ENCODE measurements around the gene LDLRAP1. TPM values are rescaled to one million over a fixed set of nuclear protein-coding genes. Genes with fewer than 3 reads are reported as not detected.

Gene LDLRAP1
- total RNA-seq, 1 donor from 2014 or later = 8.6 TPM

DNA sequence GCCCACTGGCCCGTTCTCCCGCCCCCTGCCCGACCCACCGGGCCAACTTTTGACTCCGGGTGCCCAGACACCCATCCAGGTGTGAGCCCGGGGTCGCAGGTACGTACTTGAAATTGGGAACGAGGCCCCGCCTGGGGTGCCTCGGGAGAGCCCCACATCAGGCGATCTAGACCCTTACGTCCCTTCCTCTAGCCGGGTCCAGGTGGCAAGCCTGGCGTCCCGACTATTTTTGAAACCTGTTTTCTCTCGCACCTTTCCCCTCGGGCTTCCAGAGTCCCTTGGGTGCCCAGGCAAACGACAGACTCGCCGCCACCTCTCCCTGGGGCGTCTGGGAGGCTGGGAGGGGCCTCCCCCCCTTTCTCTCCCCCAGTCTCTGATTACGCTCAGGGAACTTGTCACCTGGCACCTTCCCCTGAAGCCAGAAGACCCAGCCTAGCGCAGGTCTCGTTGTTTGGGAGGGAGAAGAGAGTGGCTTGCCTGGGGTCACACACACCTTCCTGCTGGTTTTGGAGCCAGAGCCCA lies 898 bp downstream of the LDLRAP1 start:
- peaks cover 6% of the 10 kb centered on the region for H3K4me1 ChIP-seq
- H4K20me1 ChIP-seq (ENCODE audit: low read depth) = peaks cover 13% of the 10 kb centered on the region
- H3K27ac ChIP-seq = no peak overlapping the region
- no peaks in the 10 kb centered on the region for H3K9me3 Mint-ChIP-seq
- peak overlapping the region; percentile 98 for H3K4me2 ChIP-seq
- peaks cover 36% of the 10 kb centered on the region for H3K4me1 Mint-ChIP-seq
- peak overlapping the region; percentile 86 for H3K4me3 Mint-ChIP-seq
- DNase-seq (ENCODE audit: low spot score) = no peak
- H2AFZ ChIP-seq (replicated peaks) = peak overlapping the region; percentile 86
- no peaks in the 10 kb centered on the region for H3K9me3 ChIP-seq (ENCODE audit: low read depth)
- no peaks in the 10 kb centered on the region for H3K79me2 ChIP-seq (ENCODE audit: low read depth)
- H3F3A ChIP-seq (ENCODE audit: low read depth) = peaks cover 18% of the 10 kb centered on the region
- H3K27ac Mint-ChIP-seq = peak overlapping the region; percentile 13
- H3K27me3 ChIP-seq = peaks cover 27% of the 10 kb centered on the region
- H3K36me3 Mint-ChIP-seq = no peaks in the 10 kb centered on the region
- TF ChIP-seq, protein P1, sequence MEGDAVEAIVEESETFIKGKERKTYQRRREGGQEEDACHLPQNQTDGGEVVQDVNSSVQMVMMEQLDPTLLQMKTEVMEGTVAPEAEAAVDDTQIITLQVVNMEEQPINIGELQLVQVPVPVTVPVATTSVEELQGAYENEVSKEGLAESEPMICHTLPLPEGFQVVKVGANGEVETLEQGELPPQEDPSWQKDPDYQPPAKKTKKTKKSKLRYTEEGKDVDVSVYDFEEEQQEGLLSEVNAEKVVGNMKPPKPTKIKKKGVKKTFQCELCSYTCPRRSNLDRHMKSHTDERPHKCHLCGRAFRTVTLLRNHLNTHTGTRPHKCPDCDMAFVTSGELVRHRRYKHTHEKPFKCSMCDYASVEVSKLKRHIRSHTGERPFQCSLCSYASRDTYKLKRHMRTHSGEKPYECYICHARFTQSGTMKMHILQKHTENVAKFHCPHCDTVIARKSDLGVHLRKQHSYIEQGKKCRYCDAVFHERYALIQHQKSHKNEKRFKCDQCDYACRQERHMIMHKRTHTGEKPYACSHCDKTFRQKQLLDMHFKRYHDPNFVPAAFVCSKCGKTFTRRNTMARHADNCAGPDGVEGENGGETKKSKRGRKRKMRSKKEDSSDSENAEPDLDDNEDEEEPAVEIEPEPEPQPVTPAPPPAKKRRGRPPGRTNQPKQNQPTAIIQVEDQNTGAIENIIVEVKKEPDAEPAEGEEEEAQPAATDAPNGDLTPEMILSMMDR (IDR thresholded peaks at IDR 0.05) = no peak
- TF ChIP-seq EZH2 (IDR thresholded peaks at IDR 0.05) = no peak
- H3K36me3 ChIP-seq = no peaks in the 10 kb centered on the region
- peaks cover 18% of the 10 kb centered on the region for H3K27me3 Mint-ChIP-seq (ENCODE audit: insufficient read depth, low read depth)
- peak overlapping the region; percentile 89 for H3K4me3 ChIP-seq
- H3K9ac ChIP-seq = no peak overlapping the region

- TF ChIP-seq, protein P1 (IDR thresholded peaks at IDR 0.05) = no peak
- no peak for TF ChIP-seq EZH2 (IDR thresholded peaks at IDR 0.05)
- no peak for TF ChIP-seq EZH2phosphoT487 (IDR thresholded peaks at IDR 0.05)
- Histone ChIP-seq H4K20me1 (ENCODE audit: low read depth) (peaks cover 13% of the 10 kb centered on the region), H2AFZ (replicated peaks) (no peak overlapping the region), H3K4me3 (no peak overlapping the region), H3K27me3 (peaks cover 27% of the 10 kb centered on the region), H3K4me2 (no peak overlapping the region), H3K27ac (no peak overlapping the region), H3K9ac (no peak overlapping the region), H3K9me3 (ENCODE audit: low read depth) (no peaks in the 10 kb centered on the region), H3K4me1 (peaks cover 6% of the 10 kb centered on the region), H3K36me3 (no peaks in the 10 kb centered on the region), H3K79me2 (ENCODE audit: low read depth) (no peaks in the 10 kb centered on the region), H3F3A (ENCODE audit: low read depth) (peaks cover 15% of the 10 kb centered on the region)
- no peak for DNase-seq (ENCODE audit: low spot score)
- H3K9me3 Mint-ChIP-seq = no peaks in the 10 kb centered on the region
- H3K27ac Mint-ChIP-seq = peak overlapping the region; percentile 13
- no peaks in the 10 kb centered on the region for H3K36me3 Mint-ChIP-seq
- H3K4me3 Mint-ChIP-seq = peak overlapping the region; percentile 86
- peaks cover 15% of the 10 kb centered on the region for H3K27me3 Mint-ChIP-seq (ENCODE audit: insufficient read depth, low read depth)
- H3K4me1 Mint-ChIP-seq = peaks cover 36% of the 10 kb centered on the region
Measured at GRCh38 chr1:25544819-25545218, 1.4 kb downstream of the LDLRAP1 start.

GRCh38 chr1:25545767-25546166 lies 2.4 kb downstream of the LDLRAP1 start:
- peaks cover 15% of the 10 kb centered on the region for H3K27me3 Mint-ChIP-seq (ENCODE audit: insufficient read depth, low read depth)
- Histone ChIP-seq H3F3A (ENCODE audit: low read depth) (peaks cover 13% of the 10 kb centered on the region), H3K27ac (no peak overlapping the region), H3K4me1 (peaks cover 6% of the 10 kb centered on the region), H3K79me2 (ENCODE audit: low read depth) (no peaks in the 10 kb centered on the region), H3K36me3 (no peaks in the 10 kb centered on the region), H2AFZ (replicated peaks) (no peak overlapping the region), H3K9ac (no peak overlapping the region), H3K4me2 (no peak overlapping the region), H3K9me3 (ENCODE audit: low read depth) (no peaks in the 10 kb centered on the region), H3K27me3 (peaks cover 27% of the 10 kb centered on the region), H3K4me3 (no peak overlapping the region), H4K20me1 (ENCODE audit: low read depth) (peaks cover 13% of the 10 kb centered on the region)
- peaks cover 36% of the 10 kb centered on the region for H3K4me1 Mint-ChIP-seq
- peak overlapping the region; percentile 66 for H3K4me3 Mint-ChIP-seq
- no peak for DNase-seq (ENCODE audit: low spot score)
- no peak overlapping the region for H3K27ac Mint-ChIP-seq
- H3K36me3 Mint-ChIP-seq = no peaks in the 10 kb centered on the region
- TF ChIP-seq EZH2phosphoT487 (IDR thresholded peaks at IDR 0.05) (no peak), EZH2 (IDR thresholded peaks at IDR 0.05) (no peak)
- TF ChIP-seq, protein P1 (IDR thresholded peaks at IDR 0.05) = no peak
- H3K9me3 Mint-ChIP-seq = no peaks in the 10 kb centered on the region
